Sigmoid colon (tissue), 7 donors: Measurements from ENCODE around the gene ADNP2. TPM values are rescaled to one million over a fixed set of nuclear protein-coding genes. Genes with fewer than 3 reads are reported as not detected.

ENCODE experiments used
- DNase-seq: peaks from one replicate; pipeline ENCODE4 v3.0.0-alpha.2; 2019
- H3K27ac ChIP-seq, 4 donors: fragments of 200-600 bp; sonication (generic); one replicate each; pipeline ENCODE4 v1.5.1; 2016 to 2019; ENCODE audit warnings: mild to moderate bottlenecking in 1 of 4
- H3K27me3 ChIP-seq, 3 donors: fragments of 200-600 bp; sonication (generic); one replicate each; pipeline ENCODE4 v1.5.1; 2019; ENCODE audit warnings: mild to moderate bottlenecking in 1 of 3
- H3K36me3 ChIP-seq, 4 donors: fragments of 200-600 bp; sonication (generic); one replicate each; pipeline ENCODE4 v1.5.1; 2016 to 2019
- H3K4me1 ChIP-seq, 4 donors: fragments of 200-600 bp; sonication (generic); one replicate each; pipeline ENCODE4 v1.5.1; 2017 to 2019
- H3K4me3 ChIP-seq, 4 donors: fragments of 200-600 bp; sonication (generic); one replicate each; pipeline ENCODE4 v1.5.1; 2017 to 2019; ENCODE audit warnings: mild to moderate bottlenecking in 2 of 4, moderate library complexity in 1 of 4
- H3K9me3 ChIP-seq, 4 donors: fragments of 200-600 bp in 3 of 4; sonication (generic) in 3 of 4; one replicate each; pipeline versions ENCODE4 v1.5.1 to v1.6.1; 2013 to 2019
- CTCF ChIP-seq, 4 experiments: fragments of 450-650 bp in 3 of 4; fragments of 200-600 bp in 1 of 4; IDR thresholded peaks; one replicate each; pipeline ENCODE4 v1.5.1; 2016 to 2019; ENCODE audit warnings: antibody characterized with exemption in 4 of 4, mild to moderate bottlenecking in 3 of 4, moderate library complexity in 2 of 4
- EP300 ChIP-seq, 4 donors: sonication (generic); formaldehyde crosslinking; IDR thresholded peaks; one replicate each; pipeline ENCODE4 v1.6.1; 2017; ENCODE audit warnings: antibody characterized with exemption in 4 of 4
- POLR2A ChIP-seq, 2 donors: fragments of 450-650 bp; IDR thresholded peaks; one replicate each; pipeline ENCODE4 v1.6.1; 2016; ENCODE audit warnings: antibody characterized with exemption in 2 of 2, mild to moderate bottlenecking in 2 of 2, moderate library complexity in 2 of 2
- POLR2AphosphoS5 ChIP-seq, 4 donors: sonication (generic); formaldehyde crosslinking; IDR thresholded peaks; one replicate each; pipeline ENCODE4 v1.6.1; 2017; ENCODE audit warnings: antibody characterized with exemption in 4 of 4
- WGBS, 2 donors: extraction: QIAGEN DNeasy Blood & Tissue Kit; methylation state at CpG; one replicate each; pipeline ENCODE4 v1.1.7; 2013; 5-methylcytosine and 5-hydroxymethylcytosine counted together
- intact Hi-C: fragments of 100-400 bp; cut with DNase I; formaldehyde crosslinking; loops from one replicate; pipeline ENCODE4 v1.15.1; 2023
- polyA plus RNA-seq, 3 donors: library from polyadenylated mRNA; stranded (reverse); fragments of 200-250 nt; gene quantifications; one replicate each; pipeline ENCODE4 v1.2.3, GENCODE V29; 2013
- total RNA-seq, 4 donors: library from RNA; depleted of rRNA; stranded (reverse); fragments of >200 nt; gene quantifications; one replicate each; pipeline ENCODE4 v1.1.0, GENCODE V29; 2016
- donor health status: healthy with polysubstance abuse.
- donor health status: Bipolar disorder and iron deficiency.
- donor health status: healthy.

Gene ADNP2
- total and polyA plus RNA-seq, 7 donors, result 3.6 to 18.0 (median 13.0) TPM

- peaks cover 0 to 17% (median 7%) of the 10 kb centered on the region in 4 donors for H3K4me1 ChIP-seq
- intact Hi-C loops, result no loop called here
- DNase-seq, result no peak
- no peak overlapping the region for H3K4me3 ChIP-seq
- TF ChIP-seq EP300 (IDR thresholded peaks at IDR 0.05) (no peak), CTCF (IDR thresholded peaks at IDR 0.05) (no peak), POLR2A (IDR thresholded peaks at IDR 0.05) (no peak), POLR2AphosphoS5 (IDR thresholded peaks at IDR 0.05) (no peak)
- no peaks in the 10 kb centered on the region for H3K9me3 ChIP-seq
- no peaks in the 10 kb centered on the region for H3K27me3 ChIP-seq
- H3K36me3 ChIP-seq, result no peaks in the 10 kb centered on the region
- H3K27ac ChIP-seq, result no peak overlapping the region
Measured at GRCh38 chr18:80149667-80150066, 40.6 kb downstream of the ADNP2 start.

- WGBS, 2 donors, result 78 to 88% methylated on average over 6 of the region's 6 CpGs
- H3K27ac ChIP-seq, result no peak overlapping the region
- no peak for TF ChIP-seq POLR2AphosphoS5 (IDR thresholded peaks at IDR 0.05)
- intact Hi-C loops, result no loop called here
- H3K36me3 ChIP-seq, result no peaks in the 10 kb centered on the region
- no peaks in the 10 kb centered on the region for H3K9me3 ChIP-seq
- no peak for DNase-seq
- no peak overlapping the region for H3K4me3 ChIP-seq
- no peaks in the 10 kb centered on the region for H3K4me1 ChIP-seq
- no peaks in the 10 kb centered on the region for H3K27me3 ChIP-seq
Measured at GRCh38 chr18:80154293-80154692, 45.2 kb downstream of the ADNP2 start.

GRCh38 chr18:80157708-80158343 lies 48.8 kb downstream of the ADNP2 start:
- Histone ChIP-seq H3K27me3 (peaks cover 0 to 10% (median 0%) of the 10 kb centered on the region in 3 donors), H3K4me3 (no peak overlapping the region), H3K36me3 (no peaks in the 10 kb centered on the region), H3K4me1 (no peaks in the 10 kb centered on the region), H3K27ac (no peak overlapping the region), H3K9me3 (no peaks in the 10 kb centered on the region)
- TF ChIP-seq POLR2A (IDR thresholded peaks at IDR 0.05) (no peak), CTCF (IDR thresholded peaks at IDR 0.05) (peak; percentile 75 to 94 (median 88)), EP300 (IDR thresholded peaks at IDR 0.05) (no peak)
- intact Hi-C loops, result no loop called here
- 32 to 45% methylated on average over 8 of the region's 8 CpGs for WGBS, 2 donors
- DNase-seq, result peak; percentile 84

GRCh38 chr18:80158365-80158764 lies 49.3 kb downstream of the ADNP2 start:
- Histone ChIP-seq H3K27ac (no peak overlapping the region), H3K9me3 (no peaks in the 10 kb centered on the region), H3K36me3 (no peaks in the 10 kb centered on the region), H3K4me1 (no peaks in the 10 kb centered on the region), H3K4me3 (no peak overlapping the region), H3K27me3 (peaks cover 0 to 10% (median 0%) of the 10 kb centered on the region in 3 donors)
- 72 to 82% methylated on average over 5 of the region's 5 CpGs for WGBS, 2 donors
- no peak for DNase-seq
- intact Hi-C loops, result no loop called here
- TF ChIP-seq CTCF (IDR thresholded peaks at IDR 0.05) (no peak), POLR2A (IDR thresholded peaks at IDR 0.05) (no peak), EP300 (IDR thresholded peaks at IDR 0.05) (no peak), POLR2AphosphoS5 (IDR thresholded peaks at IDR 0.05) (no peak)

GRCh38 chr18:80159713-80160636 lies 50.9 kb downstream of the ADNP2 start:
- Histone ChIP-seq H3K9me3 (peaks cover 0 to 2% (median under 1%) of the 10 kb centered on the region in 4 donors), H3K36me3 (no peaks in the 10 kb centered on the region), H3K4me1 (no peaks in the 10 kb centered on the region), H3K27ac (no peak overlapping the region), H3K27me3 (peaks cover 0 to 10% (median 0%) of the 10 kb centered on the region in 3 donors), H3K4me3 (peak overlapping the region in 3 of 4 donors; percentile 14 to 31 (median 21))
- 61 to 83% methylated on average over 109 of the region's 109 CpGs for WGBS, 2 donors
- TF ChIP-seq POLR2A (IDR thresholded peaks at IDR 0.05) (no peak), POLR2AphosphoS5 (IDR thresholded peaks at IDR 0.05) (no peak), CTCF (IDR thresholded peaks at IDR 0.05) (peak in 2 of 4 experiments; percentile 39 to 58), EP300 (IDR thresholded peaks at IDR 0.05) (no peak)
- intact Hi-C loops, result no loop called here
- no peak for DNase-seq
